Measurements from ENCODE around the gene CROCC. TPM values are rescaled to one million over a fixed set of nuclear protein-coding genes. Genes with fewer than 3 reads are reported as not detected.
A peak's percentile ranks its signal among the peaks of the same experiment; 100 is the strongest.
"Not testable (repeated sequence)": the region's sequence is repeated elsewhere in the genome, so short reads cannot be mapped to it uniquely, and the experiment has no call there.

Gene CROCC, protein sequence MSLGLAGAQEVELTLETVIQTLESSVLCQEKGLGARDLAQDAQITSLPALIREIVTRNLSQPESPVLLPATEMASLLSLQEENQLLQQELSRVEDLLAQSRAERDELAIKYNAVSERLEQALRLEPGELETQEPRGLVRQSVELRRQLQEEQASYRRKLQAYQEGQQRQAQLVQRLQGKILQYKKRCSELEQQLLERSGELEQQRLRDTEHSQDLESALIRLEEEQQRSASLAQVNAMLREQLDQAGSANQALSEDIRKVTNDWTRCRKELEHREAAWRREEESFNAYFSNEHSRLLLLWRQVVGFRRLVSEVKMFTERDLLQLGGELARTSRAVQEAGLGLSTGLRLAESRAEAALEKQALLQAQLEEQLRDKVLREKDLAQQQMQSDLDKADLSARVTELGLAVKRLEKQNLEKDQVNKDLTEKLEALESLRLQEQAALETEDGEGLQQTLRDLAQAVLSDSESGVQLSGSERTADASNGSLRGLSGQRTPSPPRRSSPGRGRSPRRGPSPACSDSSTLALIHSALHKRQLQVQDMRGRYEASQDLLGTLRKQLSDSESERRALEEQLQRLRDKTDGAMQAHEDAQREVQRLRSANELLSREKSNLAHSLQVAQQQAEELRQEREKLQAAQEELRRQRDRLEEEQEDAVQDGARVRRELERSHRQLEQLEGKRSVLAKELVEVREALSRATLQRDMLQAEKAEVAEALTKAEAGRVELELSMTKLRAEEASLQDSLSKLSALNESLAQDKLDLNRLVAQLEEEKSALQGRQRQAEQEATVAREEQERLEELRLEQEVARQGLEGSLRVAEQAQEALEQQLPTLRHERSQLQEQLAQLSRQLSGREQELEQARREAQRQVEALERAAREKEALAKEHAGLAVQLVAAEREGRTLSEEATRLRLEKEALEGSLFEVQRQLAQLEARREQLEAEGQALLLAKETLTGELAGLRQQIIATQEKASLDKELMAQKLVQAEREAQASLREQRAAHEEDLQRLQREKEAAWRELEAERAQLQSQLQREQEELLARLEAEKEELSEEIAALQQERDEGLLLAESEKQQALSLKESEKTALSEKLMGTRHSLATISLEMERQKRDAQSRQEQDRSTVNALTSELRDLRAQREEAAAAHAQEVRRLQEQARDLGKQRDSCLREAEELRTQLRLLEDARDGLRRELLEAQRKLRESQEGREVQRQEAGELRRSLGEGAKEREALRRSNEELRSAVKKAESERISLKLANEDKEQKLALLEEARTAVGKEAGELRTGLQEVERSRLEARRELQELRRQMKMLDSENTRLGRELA (N-terminal part only)
- total RNA-seq (ENCODE audit: insufficient read depth, low replicate concordance): 17.3 TPM

DNA sequence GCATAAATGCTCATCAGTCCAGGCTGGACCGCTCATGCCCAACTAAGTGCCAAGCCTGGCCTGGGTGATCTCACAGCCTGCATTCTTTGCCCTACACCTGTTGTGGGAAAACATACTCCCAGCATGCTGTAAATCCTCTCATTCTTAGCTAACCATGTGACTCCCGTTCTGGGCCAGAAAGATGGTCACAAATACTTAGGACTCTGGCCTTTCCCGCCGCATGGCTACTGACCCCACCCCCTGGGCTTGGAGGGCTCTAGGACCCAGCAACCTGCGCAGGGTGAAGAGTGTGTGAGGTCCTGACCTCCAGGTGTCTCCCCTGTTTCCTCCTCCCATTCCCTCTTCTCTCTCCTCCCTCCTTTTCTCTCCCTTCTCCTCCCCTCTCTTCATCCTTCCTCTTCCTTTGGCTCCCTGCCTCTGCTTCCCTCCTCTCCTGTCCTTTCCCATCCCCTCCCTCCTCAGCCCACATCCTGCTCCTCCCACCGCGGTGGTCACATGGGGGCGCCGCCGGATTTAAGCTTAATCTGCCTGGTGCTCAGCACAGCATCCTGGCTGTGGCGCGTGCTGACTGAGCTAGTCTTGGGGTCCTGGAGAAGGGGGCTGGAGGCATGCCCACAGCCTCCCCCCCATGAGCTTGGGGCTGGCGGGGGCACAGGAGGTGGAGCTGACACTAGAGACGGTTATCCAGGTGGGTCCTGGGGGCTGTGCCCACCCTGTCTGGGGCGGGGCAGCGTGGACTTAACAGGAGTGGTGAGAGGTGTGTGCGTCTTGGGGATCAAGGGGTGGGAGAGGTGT is at the start of gene CROCC:
Gene CROCC (plus strand): TSS at position 541 of the 795 bp plus-strand sequence. CDS start 88 bp downstream, at position 629.
- peak; percentile 80 for DNase-seq (ENCODE audit: low spot score)

DNA sequence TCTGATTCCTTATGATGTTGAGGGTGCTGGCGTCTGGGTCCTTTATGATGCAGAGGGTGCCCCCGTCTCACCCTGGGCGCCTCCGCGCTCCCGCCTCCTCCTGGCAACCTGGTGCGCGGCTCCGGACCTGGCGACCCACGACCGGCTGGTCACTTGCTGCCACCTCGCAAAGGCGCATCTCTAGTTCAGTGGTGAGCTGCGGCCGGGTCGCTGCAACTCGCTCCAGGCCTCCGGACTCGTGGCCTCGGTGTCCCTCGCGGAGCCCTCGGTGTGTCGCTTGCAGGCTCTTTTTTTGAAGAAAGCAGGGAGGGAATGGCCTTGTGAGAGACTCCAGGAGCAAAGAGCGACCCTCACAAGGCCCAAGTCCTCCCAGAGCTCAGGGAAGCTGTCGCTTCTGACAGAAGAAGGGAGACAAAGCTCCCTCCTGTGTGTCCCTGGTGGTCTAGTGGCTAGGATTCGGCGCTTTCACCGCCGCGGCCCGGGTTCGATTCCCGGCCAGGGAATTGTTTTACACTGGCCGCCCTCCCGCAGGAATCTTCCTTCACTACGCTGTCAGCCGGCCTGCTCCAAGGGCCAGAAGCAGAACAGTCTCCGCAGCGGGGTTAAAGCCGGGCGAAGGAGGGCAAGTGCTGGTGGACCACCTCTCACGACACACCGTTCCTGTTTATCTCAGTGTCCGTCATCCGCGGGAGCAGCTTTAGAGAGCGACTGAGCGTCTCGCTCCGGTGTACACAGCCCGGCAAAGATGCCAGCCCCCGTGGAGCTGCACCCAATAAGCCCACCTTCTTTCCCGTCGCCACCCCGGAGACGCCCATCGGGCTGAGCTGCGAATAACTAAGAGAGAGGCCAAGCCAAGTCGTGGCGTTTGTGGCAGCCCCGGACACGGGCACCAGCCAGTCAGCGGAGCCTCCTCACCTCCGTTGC is 49.3 kb upstream of the CROCC start:
- peak; percentile 35 for DNase-seq (ENCODE audit: low spot score)

GRCh38 chr1:16873076-16873879 is 48.5 kb upstream of the CROCC start:
- DNase-seq (ENCODE audit: low spot score): not testable (repeated sequence)

DNA sequence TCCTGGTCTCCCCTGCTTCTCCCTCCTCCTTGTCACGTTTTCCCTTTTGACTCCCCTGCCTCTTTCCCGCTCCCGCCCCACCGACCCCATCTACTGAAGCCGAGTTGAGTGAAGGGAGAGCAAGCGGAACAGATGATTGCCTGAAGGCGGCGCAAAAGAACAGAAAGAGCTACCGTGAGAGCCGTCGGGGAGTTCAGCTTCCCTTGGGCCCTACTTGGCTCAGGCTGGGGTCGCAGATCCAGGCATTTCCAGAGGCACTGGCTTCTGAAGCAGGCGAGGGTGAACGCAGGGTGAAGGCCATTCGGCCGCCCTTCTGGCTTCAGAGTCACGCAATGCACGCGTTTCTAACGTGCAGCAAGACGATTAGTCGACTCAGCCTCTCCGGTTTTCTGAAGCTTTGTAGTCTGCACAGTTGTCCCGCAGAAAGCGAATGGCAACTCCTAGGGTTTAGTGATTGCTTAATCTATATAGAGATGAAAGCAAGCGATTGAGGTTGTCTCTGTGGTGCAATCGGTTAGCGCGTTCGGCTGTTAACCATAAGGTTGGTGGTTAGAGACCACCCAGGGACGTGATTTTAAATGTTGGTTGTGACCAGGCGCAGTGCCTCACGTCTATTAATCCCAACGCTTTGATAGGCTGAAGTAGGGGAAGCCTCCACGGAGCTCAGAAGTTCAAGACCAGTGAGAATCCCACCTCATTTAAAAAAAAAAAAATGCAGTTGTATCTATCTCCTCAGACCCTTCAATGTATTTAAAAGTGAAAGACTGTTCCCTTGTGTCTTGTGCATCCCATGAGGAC is 46.6 kb upstream of the CROCC start:
- not testable (repeated sequence) for DNase-seq (ENCODE audit: low spot score)

GRCh38 chr1:16881742-16882141 is 40.0 kb upstream of the CROCC start:
- not testable (repeated sequence) for DNase-seq (ENCODE audit: low spot score)

DNA sequence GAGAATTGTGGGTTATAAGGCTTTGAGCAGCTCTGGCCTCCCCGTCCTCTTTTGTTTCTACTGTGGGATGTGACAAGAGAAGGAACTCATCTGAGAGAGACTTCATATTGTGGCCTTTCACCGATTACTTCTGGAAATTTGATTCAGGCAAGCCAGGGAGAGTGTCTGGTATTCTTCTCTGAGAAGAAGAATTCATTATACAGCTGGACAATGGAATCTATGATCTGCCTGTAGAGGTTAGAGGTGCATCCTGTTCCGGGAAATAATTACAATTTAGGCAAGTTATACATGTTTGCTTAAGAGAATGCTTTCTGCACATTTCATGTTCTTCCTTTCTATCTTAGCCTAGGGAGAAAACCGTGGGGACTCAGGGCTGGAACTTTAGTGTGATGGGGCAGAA is 38.7 kb upstream of the CROCC start:
- no peak for DNase-seq (ENCODE audit: low spot score)

DNA sequence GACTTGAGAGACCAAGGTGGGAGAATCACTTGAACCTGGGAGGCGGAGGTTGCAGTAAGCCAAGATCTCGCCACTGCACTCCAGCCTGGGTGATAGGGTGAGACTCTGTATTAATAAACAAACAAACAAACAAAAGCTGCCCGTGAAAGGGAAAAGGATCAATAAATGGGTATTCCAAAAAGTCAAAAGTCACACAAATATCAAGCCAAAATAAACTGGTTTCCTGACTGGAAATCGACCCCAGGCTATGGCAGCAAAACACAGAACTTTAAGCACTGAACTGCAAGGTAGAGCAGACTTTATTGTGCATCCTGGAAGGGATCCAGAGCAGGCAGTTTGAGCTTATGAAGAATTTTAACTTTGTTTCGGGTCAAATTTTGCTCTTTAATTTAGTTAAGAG is 37.2 kb upstream of the CROCC start:
- not testable (repeated sequence) for DNase-seq (ENCODE audit: low spot score)

- DNase-seq (ENCODE audit: low spot score): no peak
These were observed 34.7 kb upstream of the CROCC start for GRCh38 chr1:16886860-16887605.

DNA sequence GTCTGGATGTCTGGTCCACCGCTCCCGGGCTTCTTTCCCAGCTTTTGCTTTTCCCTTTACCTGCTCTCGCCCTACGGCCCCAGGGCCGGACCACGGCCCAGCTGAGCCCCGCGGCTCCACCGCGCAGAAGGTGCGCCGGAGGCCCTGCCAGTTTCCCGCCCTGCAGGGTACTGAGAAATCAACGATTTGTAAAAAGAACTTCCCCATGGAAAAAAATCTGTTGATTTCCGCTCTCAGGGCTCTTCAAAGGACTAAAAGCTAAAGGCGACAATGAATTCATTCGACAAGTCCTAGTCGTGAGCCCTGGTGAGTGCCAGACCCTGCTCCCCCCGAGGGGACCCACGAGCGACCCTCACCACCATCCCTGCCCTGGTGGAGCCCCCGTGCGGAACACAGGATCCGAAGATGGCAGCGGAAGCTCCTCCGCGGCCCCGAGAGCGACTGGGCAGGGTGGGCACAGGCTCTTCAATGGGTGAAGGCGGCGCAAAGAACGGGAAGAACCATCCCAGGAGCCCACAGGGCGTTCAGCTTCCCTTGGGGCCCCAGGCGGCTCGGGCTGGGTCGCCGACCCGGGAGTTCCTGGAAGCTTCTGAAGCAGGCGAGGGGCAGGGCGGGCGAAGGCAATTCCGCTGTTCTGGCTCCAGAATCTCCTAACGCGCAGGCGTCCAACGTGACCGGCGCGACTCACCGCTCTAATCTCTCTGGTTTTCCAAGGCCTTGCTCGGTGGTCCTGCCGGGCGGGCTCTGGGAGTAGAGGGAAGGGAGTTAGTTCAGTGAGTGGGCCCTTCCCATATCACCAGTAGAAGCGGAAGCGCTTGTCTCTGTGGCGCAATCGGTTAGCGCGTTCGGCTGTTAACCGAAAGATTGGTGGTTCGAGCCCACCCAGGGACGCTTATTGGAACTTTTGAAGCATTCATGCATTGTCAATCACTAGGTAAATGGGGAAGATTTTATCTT is 32.6 kb upstream of the CROCC start:
- peak; percentile 97 for DNase-seq (ENCODE audit: low spot score)

GRCh38 chr1:16890539-16891021 is 31.2 kb upstream of the CROCC start:
- DNase-seq (ENCODE audit: low spot score): not testable (repeated sequence)

DNA sequence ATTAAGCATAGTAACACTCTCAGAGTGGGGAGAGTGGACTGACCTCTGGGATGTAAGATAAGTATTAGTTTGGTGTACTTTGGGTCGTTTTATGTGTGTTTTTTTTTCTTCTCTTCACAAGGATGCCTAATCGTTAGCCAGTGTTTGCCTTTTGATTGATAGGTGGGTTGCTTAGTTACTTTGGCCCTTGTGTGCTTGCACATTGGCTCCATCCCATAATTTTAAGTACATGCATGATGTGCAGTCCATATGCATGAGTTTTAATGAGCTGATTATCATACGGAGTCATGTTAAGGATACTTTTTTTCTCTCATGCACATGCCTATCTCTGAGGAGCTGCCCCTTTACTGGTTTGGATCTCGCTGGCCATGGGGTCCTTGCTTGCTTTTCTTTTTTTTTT is 30.7 kb upstream of the CROCC start:
- DNase-seq (ENCODE audit: low spot score): not testable (repeated sequence)

DNA sequence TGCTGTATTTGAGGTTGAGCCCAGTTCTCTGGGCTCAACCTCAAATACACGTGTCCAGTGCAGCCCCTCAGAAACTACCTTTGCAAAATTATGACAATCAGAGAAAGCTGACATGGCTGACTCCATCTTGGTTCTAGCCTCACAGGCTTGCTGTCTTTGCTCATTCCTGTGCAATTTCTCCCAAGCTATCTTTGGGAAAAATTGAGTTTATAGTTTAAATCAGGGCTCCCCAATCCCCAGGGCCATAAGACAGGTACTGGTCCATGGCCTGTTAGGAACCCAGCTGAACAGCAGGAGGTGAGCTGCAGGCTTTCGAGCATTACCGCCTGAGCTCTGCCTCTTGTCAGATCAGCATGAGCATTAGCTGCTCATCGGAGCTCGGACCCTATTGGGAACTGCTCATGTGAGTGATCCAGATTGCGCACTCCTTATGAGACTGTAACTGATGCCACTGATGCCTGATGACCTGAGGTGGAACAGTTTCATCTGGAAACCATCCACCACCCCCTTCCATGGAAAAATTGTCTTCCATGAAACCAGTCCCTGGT is 28.7 kb upstream of the CROCC start:
- DNase-seq (ENCODE audit: low spot score): not testable (repeated sequence)

DNA sequence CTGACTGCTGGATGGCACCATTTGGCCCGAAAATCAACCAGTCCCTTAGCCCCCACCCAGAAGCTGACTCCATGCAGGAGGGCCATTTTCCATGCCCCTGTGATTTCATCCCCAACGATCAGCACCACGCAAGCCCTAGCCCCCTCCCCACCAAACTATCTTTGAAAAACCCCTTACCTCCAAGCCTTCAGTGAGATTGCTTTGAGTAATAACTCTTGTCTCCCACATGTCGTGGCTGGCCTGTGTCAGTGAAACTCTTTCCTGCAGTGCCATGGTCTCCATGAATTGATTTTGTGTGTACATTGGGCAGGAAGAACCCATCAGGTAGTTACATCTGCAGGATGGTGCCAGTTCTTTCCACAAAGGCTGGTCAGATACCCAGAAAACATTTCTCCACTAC is 27.9 kb upstream of the CROCC start:
- not testable (repeated sequence) for DNase-seq (ENCODE audit: low spot score)

GRCh38 chr1:16894338-16894737 is 27.4 kb upstream of the CROCC start:
- not testable (repeated sequence) for DNase-seq (ENCODE audit: low spot score)

DNA sequence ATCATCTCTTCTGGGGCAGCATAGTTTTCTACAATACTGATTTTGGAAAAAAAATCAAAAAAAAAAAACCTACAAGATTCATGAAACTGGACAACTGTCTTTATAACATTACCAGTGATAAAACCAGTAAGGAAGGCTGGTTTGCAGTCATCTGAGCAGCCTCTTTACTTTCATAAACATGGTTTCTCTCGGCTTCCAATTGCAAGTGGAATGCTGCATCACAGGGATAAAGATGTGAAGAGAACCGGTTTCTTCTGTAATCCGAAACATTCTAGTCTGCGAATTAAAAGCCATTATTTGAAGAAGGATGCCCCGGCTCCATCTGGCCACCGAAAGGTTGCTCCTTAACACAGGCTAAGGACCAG is 26.5 kb upstream of the CROCC start:
- not testable (repeated sequence) for DNase-seq (ENCODE audit: low spot score)

Data from umbilical cord (tissue), 2 donors.